ENCODE measurements around the gene EXOC6B.

The EXOC6B gene

GRCh38 chr2:72710418-72711152 is 115.2 kb downstream of the EXOC6B start:
- Mint-ChIP-seq H3K36me3 (peaks cover 33% of the 10 kb centered on the region), H3K9me3 (peaks cover under 1% of the 10 kb centered on the region), H3K27ac (no peak overlapping the region), H3K4me1 (peaks cover 12% of the 10 kb centered on the region), H3K4me3 (no peak overlapping the region), H3K27me3 (no peaks in the 10 kb centered on the region)
- ATAC-seq = no peak

DNA sequence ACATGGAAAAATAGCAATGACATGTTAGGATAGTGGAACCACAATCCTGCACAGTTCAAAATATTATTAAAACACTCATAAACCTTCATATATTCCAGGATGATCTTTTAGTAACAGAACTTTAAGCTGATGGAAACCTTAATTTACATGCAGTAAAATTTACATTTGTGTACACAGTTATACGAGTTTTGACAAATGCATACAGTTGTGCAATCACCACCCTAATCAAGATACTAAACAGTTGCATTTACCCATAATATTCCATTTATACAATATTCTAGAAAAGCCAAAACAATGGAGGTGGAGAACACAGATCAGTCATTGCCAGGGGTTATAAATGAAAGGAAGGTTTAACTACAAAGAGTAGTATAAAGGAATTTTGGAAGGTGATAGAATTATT is 117.6 kb downstream of the EXOC6B start:
- Mint-ChIP-seq H3K27ac (no peak overlapping the region), H3K4me1 (peaks cover 12% of the 10 kb centered on the region), H3K9me3 (peaks cover 3% of the 10 kb centered on the region), H3K4me3 (no peak overlapping the region), H3K36me3 (peaks cover 40% of the 10 kb centered on the region), H3K27me3 (no peaks in the 10 kb centered on the region)
- ATAC-seq = no peak

DNA sequence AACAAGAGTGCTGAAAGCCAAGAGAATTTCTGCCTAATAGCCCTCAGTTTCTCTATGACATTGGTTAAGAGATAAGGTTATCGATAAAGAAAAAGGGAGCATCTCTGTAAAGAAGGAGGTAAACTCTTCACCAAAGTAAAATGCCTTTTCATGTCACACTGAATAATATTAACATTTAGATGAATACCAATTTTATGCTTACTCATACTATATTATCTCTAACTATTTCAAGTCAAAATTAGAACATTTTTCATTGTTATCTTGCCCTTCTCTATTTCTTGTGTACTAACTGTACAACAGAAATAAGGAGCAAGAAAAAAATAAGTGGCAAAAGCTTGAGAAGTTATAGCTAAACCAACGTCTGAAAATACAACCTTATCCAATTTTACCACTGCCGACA is 127.5 kb downstream of the EXOC6B start:
- Mint-ChIP-seq H3K4me3 (no peak overlapping the region), H3K9me3 (no peaks in the 10 kb centered on the region), H3K4me1 (peaks cover 6% of the 10 kb centered on the region), H3K36me3 (peaks cover 18% of the 10 kb centered on the region), H3K27ac (no peak overlapping the region), H3K27me3 (no peaks in the 10 kb centered on the region)
- ATAC-seq = no peak

GRCh38 chr2:72696559-72696958 is 129.3 kb downstream of the EXOC6B start:
- ATAC-seq = no peak
- no peak overlapping the region for H3K4me3 Mint-ChIP-seq
- H3K27me3 Mint-ChIP-seq = no peaks in the 10 kb centered on the region
- peaks cover 6% of the 10 kb centered on the region for H3K4me1 Mint-ChIP-seq
- no peaks in the 10 kb centered on the region for H3K9me3 Mint-ChIP-seq
- peaks cover 25% of the 10 kb centered on the region for H3K36me3 Mint-ChIP-seq
- H3K27ac Mint-ChIP-seq = no peak overlapping the region

DNA sequence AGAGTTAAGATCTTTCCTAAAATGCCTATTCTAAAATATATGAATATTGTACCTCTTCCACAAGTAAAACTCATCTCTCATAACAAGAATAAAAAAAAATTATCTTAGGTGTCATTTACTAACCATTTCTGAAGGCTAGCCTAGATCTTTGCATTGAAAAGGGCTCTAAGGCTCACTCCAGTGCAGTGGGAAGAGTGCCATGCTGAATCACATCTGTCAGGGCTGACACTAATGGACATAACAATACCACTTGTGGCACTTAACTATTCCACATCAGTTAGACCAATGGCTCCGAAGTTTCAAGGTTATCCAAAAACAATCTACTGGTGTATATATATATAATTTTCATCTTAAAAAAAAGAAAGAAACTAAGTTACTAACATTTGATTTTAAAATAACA is 130.2 kb downstream of the EXOC6B start:
- Mint-ChIP-seq H3K27ac (no peak overlapping the region), H3K36me3 (peaks cover 25% of the 10 kb centered on the region), H3K4me1 (peaks cover 6% of the 10 kb centered on the region), H3K4me3 (no peak overlapping the region), H3K9me3 (no peaks in the 10 kb centered on the region), H3K27me3 (no peaks in the 10 kb centered on the region)
- ATAC-seq = no peak

GRCh38 chr2:72694715-72695496 is 130.9 kb downstream of the EXOC6B start:
- Mint-ChIP-seq H3K9me3 (no peaks in the 10 kb centered on the region), H3K4me3 (no peak overlapping the region), H3K4me1 (peaks cover 6% of the 10 kb centered on the region), H3K27me3 (no peaks in the 10 kb centered on the region), H3K27ac (no peak overlapping the region), H3K36me3 (peaks cover 25% of the 10 kb centered on the region)
- ATAC-seq = no peak

DNA sequence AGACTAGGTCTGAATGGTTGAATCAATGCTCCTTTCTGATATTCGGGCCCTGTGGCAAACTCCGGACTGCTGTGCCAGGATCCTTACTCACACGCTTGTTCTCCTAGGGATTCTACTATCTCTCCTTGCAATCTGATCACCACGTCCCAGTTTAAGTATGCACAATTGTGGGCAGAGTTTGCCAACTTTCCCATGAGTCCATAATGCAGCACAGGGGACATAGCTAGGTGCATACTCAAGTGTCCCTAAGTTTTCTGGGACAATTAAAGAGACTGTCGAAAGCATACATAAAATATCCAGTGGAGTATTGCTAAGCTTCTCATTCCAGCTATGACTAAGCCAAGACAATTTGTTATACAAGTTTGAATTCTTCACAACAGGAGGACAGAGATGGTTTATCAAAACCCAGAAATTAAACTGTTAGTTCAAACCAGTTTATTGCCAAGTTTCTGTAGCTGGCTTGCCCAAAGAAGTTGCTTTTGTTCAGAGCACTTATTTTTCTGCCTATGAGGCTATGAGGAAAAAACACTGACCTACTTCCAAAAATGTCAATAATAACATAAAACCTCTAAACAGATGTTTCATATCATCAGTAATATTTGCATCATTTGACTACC is 136.1 kb downstream of the EXOC6B start:
- peaks cover 6% of the 10 kb centered on the region for H3K4me1 Mint-ChIP-seq
- no peaks in the 10 kb centered on the region for H3K9me3 Mint-ChIP-seq
- ATAC-seq = no peak
- H3K4me3 Mint-ChIP-seq = no peak overlapping the region
- no peaks in the 10 kb centered on the region for H3K27me3 Mint-ChIP-seq
- no peak overlapping the region for H3K27ac Mint-ChIP-seq
- peaks cover 27% of the 10 kb centered on the region for H3K36me3 Mint-ChIP-seq

DNA sequence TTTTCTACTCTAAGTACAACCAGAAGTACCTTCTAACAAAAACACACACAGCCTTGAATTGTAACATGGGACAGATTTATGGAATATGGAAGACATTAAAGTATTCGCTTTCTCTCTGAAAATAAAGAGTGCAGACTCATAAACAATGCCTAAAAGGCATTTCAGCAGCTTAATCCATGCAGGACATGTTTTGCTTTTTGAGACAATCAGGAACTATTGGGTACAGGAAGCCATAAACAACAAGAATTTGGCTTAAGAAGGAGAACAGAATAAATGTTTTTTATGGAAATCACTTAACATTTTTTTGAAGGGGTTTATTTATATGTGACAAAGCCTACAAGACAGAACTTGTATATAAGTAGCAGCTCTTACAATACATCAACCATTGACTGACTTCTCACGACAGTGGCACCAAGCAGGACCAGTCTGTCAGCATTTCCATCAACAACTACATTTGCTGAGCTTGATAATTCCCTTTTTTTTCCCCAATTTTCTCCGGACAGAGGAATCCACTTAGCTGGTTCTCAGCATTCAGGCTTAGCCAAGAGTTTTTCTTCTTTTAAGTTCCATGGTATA is 140.1 kb downstream of the EXOC6B start:
- Mint-ChIP-seq H3K27me3 (no peaks in the 10 kb centered on the region), H3K36me3 (peaks cover 18% of the 10 kb centered on the region), H3K4me1 (no peaks in the 10 kb centered on the region), H3K4me3 (no peak overlapping the region), H3K9me3 (no peaks in the 10 kb centered on the region), H3K27ac (no peak overlapping the region)
- no peak for ATAC-seq

DNA sequence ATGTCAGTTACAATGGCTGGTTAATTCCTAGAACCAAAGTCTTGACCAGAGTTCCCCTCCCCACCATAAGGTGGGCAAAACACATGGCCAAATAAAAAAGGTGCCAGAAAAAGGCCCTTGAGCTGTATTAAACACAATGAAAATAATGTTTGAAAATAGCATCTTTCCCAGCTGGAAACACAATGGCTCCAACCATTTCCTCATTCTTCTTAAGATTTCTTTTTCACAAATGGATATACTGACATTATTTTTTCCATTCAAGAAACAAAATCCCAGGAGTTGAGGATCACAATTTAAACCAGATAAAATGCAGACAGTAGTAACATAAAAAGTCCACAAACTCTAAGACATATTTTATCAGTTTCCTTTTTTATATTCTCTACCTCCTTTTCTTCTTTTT is 143.8 kb downstream of the EXOC6B start:
- Mint-ChIP-seq H3K4me3 (no peak overlapping the region), H3K9me3 (no peaks in the 10 kb centered on the region), H3K27ac (no peak overlapping the region), H3K27me3 (no peaks in the 10 kb centered on the region), H3K36me3 (peaks cover 33% of the 10 kb centered on the region), H3K4me1 (no peaks in the 10 kb centered on the region)
- ATAC-seq = no peak

- no peaks in the 10 kb centered on the region for H3K27me3 Mint-ChIP-seq
- no peak overlapping the region for H3K27ac Mint-ChIP-seq
- ATAC-seq = no peak
- H3K4me1 Mint-ChIP-seq = no peaks in the 10 kb centered on the region
- H3K36me3 Mint-ChIP-seq = peaks cover 33% of the 10 kb centered on the region
- no peak overlapping the region for H3K4me3 Mint-ChIP-seq
- no peaks in the 10 kb centered on the region for H3K9me3 Mint-ChIP-seq
These were observed 144.5 kb downstream of the EXOC6B start for GRCh38 chr2:72681016-72681995.

- peaks cover 17% of the 10 kb centered on the region for H3K36me3 Mint-ChIP-seq
- no peaks in the 10 kb centered on the region for H3K4me1 Mint-ChIP-seq
- no peak overlapping the region for H3K4me3 Mint-ChIP-seq
- no peak overlapping the region for H3K27ac Mint-ChIP-seq
- no peak for ATAC-seq
- no peaks in the 10 kb centered on the region for H3K9me3 Mint-ChIP-seq
- no peaks in the 10 kb centered on the region for H3K27me3 Mint-ChIP-seq
These were observed 147.8 kb downstream of the EXOC6B start for GRCh38 chr2:72678024-72678423.

- Mint-ChIP-seq H3K9me3 (peaks cover 6% of the 10 kb centered on the region), H3K27ac (no peak overlapping the region)
- no peak for ATAC-seq
These were observed 149.3 kb downstream of the EXOC6B start for GRCh38 chr2:72676341-72677025.

DNA sequence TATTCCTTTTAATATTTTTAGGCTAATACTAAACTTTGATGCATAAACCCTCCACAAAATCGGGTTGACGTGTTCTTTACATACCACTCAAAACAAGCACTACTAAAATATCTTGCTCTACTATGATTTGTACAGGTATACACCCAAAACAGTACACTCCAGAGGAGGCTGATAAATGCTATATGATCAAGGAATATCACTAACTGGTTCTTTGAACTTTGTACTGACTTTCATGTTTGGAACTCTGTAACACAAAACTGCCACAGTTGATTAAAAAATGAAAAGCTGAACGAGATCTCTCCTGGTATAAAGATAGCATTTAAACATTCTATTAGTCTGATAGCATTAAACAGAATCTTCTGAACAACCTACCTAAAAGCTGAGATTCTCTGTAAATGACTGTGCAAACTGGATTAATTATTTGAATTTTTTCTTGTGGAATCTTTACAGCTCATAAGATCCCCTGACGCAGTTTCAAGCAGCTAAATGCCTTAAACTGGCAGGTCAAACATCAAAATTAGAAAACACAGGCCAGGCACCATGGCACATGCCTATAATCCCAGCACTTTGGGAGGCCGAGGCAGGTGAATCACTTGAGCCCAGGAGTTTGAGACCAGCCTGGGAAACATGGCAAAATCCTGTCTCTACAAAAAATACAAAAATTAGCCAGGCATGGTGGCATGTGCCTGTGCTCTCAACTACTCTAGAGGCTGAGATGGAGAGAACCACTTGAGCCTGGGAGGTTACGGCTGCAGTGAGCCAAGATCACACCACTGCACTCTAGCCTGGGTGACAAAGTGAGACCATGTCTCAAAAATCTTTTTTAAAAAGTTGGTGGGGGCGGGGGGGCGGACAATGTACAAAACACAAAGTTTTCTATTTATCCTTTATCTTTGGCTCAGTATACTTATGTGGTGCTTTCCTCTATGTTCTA is 150.6 kb downstream of the EXOC6B start:
- H3K27me3 Mint-ChIP-seq = no peaks in the 10 kb centered on the region
- H3K4me3 Mint-ChIP-seq = no peak overlapping the region
- H3K9me3 Mint-ChIP-seq = peaks cover 7% of the 10 kb centered on the region
- peaks cover 7% of the 10 kb centered on the region for H3K4me1 Mint-ChIP-seq
- ATAC-seq = no peak
- H3K27ac Mint-ChIP-seq = no peak overlapping the region
- peaks cover 26% of the 10 kb centered on the region for H3K36me3 Mint-ChIP-seq

More at GRCh38 chr2:72676341-72677025, 149.3 kb downstream of the EXOC6B start:
- Mint-ChIP-seq H3K27me3 (no peaks in the 10 kb centered on the region), H3K4me3 (no peak overlapping the region), H3K4me1 (peaks cover 5% of the 10 kb centered on the region), H3K36me3 (peaks cover 23% of the 10 kb centered on the region)

Measured in stimulated activated memory B cell treated with anti-CD40 and anti-IgM and Interleukin-4, amounts not matched to agents 10 μg/mL and 1 μg/mL and 100 μg/mL, for 72 hours (primary cell).